Measurements from ENCODE around the gene ZBTB39.

ZBTB39 gene

DNA sequence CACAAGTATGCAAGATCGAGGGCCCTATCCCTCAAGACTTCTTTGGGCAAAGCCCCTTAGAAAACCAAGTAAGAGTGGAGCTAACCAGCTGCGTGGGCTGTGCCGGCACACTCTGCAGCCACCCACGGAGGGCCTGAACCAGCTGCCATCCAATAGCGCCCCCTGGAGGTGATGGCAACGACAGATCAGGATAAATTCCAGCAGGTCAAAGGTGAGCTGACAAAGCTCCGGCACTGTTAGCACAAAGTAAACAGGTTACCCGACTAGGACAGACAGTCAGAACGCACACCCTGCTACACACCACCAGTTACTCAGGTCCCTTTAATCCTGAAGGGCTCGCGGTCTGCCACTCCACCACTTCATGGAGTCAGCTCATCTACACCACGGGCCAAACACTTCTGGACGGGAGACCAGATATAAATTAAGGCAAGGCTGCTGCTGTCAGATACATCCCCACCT, 4.9 kb downstream of the ZBTB39 start:
- POLR2A ChIA-PET, result interaction anchor here (0.8 to 1.7 kb wide), 2 partner anchors 250 to 252 kb away, joined by 3 read pairs; no protein-coding TSS in a partner anchor
- CTCF ChIA-PET, result interaction anchor here (0.6 to 2.0 kb wide), 12 partner anchors 9 to 676 kb away, joined by 3 to 17 read pairs (median 4); partner anchors contain the start of gene STAT6
- TF ChIP-seq CTBP1 (IDR thresholded peaks at IDR 0.05; ENCODE audit: borderline replicate concordance) (peak; percentile 27; the same call in 1 of the 2 replicates), FOXM1 (IDR thresholded peaks at IDR 0.05; ENCODE audit: borderline replicate concordance) (no peak), NFRKB (IDR thresholded peaks at IDR 0.05) (no peak), LEF1 (IDR thresholded peaks at IDR 0.05; ENCODE audit: borderline replicate concordance) (no peak)
- DNase-seq (ENCODE audit: extremely low spot score), result peak; percentile 81

DNA sequence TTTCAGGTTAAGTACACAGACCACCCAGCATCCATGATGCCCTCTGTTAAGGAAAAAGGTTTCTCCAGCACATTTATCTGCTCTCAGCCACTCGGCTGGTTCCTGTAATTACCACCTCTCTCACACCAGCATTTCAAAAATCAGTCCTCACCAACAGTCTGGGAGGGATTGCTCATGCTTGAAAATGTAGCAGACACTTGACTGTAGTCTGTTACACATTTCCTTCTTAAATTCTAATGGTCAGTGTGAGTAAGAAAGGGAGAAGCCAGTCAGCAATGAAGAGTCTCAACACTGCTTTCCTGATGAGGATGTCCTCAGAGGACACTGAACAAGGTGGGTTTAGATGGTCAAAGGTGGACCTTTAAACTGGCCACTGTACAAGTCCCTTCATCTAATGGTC, 6.0 kb downstream of the ZBTB39 start:
- DNase-seq (ENCODE audit: extremely low spot score), result no peak
- ChIA-PET POLR2A (interaction anchor here (0.7 to 1.0 kb wide), 2 partner anchors 28 to 275 kb away, joined by 3 read pairs; partner anchors contain the start of gene NACA), CTCF (interaction anchor here (1.1 to 1.9 kb wide), 2 partner anchors 8 to 21 kb away, joined by 3 to 5 read pairs; no protein-coding TSS in a partner anchor)
- TF ChIP-seq HDGF (IDR thresholded peaks at IDR 0.05; ENCODE audit: borderline replicate concordance), result no peak
- TF ChIP-seq SUZ12 (IDR thresholded peaks at IDR 0.05), result no peak
- no peak for TF ChIP-seq FOXK2 (IDR thresholded peaks at IDR 0.05)

- ChIA-PET POLR2A (no interaction called here), CTCF (interaction anchor here (1.1 kb wide), 1 partner anchor 9 kb away, joined by 3 read pairs; no protein-coding TSS in a partner anchor)
- TF ChIP-seq CTBP1 (IDR thresholded peaks at IDR 0.05; ENCODE audit: borderline replicate concordance), result no peak
- no peak for TF ChIP-seq ZNF384 (IDR thresholded peaks at IDR 0.05)
- TF ChIP-seq BHLHE40 (IDR thresholded peaks at IDR 0.05; ENCODE audit: borderline replicate concordance), result no peak
- DNase-seq (ENCODE audit: extremely low spot score), result no peak
Measured at GRCh38 chr12:56999456-56999855, 6.9 kb downstream of the ZBTB39 start.

DNA sequence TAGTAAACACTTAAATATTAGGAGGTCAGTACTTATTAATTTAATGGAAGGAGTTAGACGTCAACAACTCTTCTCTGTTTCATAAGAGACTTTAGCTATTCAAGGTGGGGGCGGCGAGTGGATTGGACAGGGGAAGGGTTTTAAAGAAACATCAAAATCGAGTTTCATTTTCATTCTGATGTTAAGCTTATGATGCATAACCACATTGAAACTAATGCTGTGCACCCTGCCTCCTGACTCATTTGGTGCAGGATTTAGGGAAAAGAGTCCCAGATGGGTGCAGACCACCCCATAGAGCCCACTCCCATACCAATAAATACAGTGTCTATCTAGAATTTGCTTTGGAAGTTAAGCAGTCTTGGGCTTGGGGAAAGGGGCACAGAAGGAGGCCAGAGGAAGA, 7.4 kb downstream of the ZBTB39 start:
- POLR2A ChIA-PET, result no interaction called here

GRCh38 chr12:56998316-56998715, 8.0 kb downstream of the ZBTB39 start:
- CTCF ChIA-PET, result interaction anchor here (0.6 kb wide), 1 partner anchor 241 kb away, joined by 4 read pairs; no protein-coding TSS in a partner anchor
- POLR2A ChIA-PET, result no interaction called here
- DNase-seq (ENCODE audit: extremely low spot score), result no peak
- TF ChIP-seq ELF4 (IDR thresholded peaks at IDR 0.05), result no peak
- no peak for TF ChIP-seq ZNF384 (IDR thresholded peaks at IDR 0.05)
- no peak for TF ChIP-seq HDGF (IDR thresholded peaks at IDR 0.05; ENCODE audit: borderline replicate concordance)
- no peak for TF ChIP-seq CTBP1 (IDR thresholded peaks at IDR 0.05; ENCODE audit: borderline replicate concordance)

More for the DNA sequence above, 7.4 kb downstream of the ZBTB39 start:
- DNase-seq (ENCODE audit: extremely low spot score), result no peak
- TF ChIP-seq PKNOX1 (IDR thresholded peaks at IDR 0.05) (no peak), BHLHE40 (IDR thresholded peaks at IDR 0.05; ENCODE audit: borderline replicate concordance) (no peak), FOXK2 (IDR thresholded peaks at IDR 0.05) (no peak), L3MBTL2 (conservative IDR thresholded peaks at IDR 0.05) (no peak), FOXM1 (IDR thresholded peaks at IDR 0.05; ENCODE audit: borderline replicate concordance) (no peak), CTBP1 (IDR thresholded peaks at IDR 0.05; ENCODE audit: borderline replicate concordance) (no peak), LEF1 (IDR thresholded peaks at IDR 0.05; ENCODE audit: borderline replicate concordance) (no peak), ELF4 (IDR thresholded peaks at IDR 0.05) (no peak), SP1 (IDR thresholded peaks at IDR 0.05) (no peak), FOXA1 (IDR thresholded peaks at IDR 0.05) (no peak), SUZ12 (IDR thresholded peaks at IDR 0.05) (no peak), NFRKB (IDR thresholded peaks at IDR 0.05) (no peak), HDGF (IDR thresholded peaks at IDR 0.05; ENCODE audit: borderline replicate concordance) (no peak), ARNT (IDR thresholded peaks at IDR 0.05) (no peak), TARDBP (IDR thresholded peaks at IDR 0.05) (no peak), ZNF384 (IDR thresholded peaks at IDR 0.05) (no peak)
- CTCF ChIA-PET, result interaction anchor here (0.6 to 1.1 kb wide), 2 partner anchors 10 to 242 kb away, joined by 3 to 4 read pairs; no protein-coding TSS in a partner anchor

GRCh38 chr12:56996793-56997545, 9.4 kb downstream of the ZBTB39 start:
- POLR2A ChIA-PET, result no interaction called here
- CTCF ChIA-PET, result interaction anchor here (0.6 kb wide), 2 partner anchors 155 to 240 kb away, joined by 3 to 6 read pairs; no protein-coding TSS in a partner anchor

GRCh38 chr12:56995930-56996496, 10.3 kb downstream of the ZBTB39 start:
- TF ChIP-seq SP1 (IDR thresholded peaks at IDR 0.05) (no peak), HDGF (IDR thresholded peaks at IDR 0.05; ENCODE audit: borderline replicate concordance) (no peak), ZNF384 (IDR thresholded peaks at IDR 0.05) (no peak), L3MBTL2 (conservative IDR thresholded peaks at IDR 0.05) (no peak), FOXM1 (IDR thresholded peaks at IDR 0.05; ENCODE audit: borderline replicate concordance) (no peak)
- CTCF ChIA-PET, result no interaction called here

More at GRCh38 chr12:56996793-56997545, 9.4 kb downstream of the ZBTB39 start:
- TF ChIP-seq BHLHE40 (IDR thresholded peaks at IDR 0.05; ENCODE audit: borderline replicate concordance), result no peak
- TF ChIP-seq L3MBTL2 (conservative IDR thresholded peaks at IDR 0.05), result no peak
- no peak for TF ChIP-seq ARNT (IDR thresholded peaks at IDR 0.05)
- no peak for TF ChIP-seq FOXM1 (IDR thresholded peaks at IDR 0.05; ENCODE audit: borderline replicate concordance)
- TF ChIP-seq CTBP1 (IDR thresholded peaks at IDR 0.05; ENCODE audit: borderline replicate concordance), result no peak
- TF ChIP-seq FOXA1 (IDR thresholded peaks at IDR 0.05), result no peak
- no peak for TF ChIP-seq SP1 (IDR thresholded peaks at IDR 0.05)
- TF ChIP-seq HDGF (IDR thresholded peaks at IDR 0.05; ENCODE audit: borderline replicate concordance), result no peak
- DNase-seq (ENCODE audit: extremely low spot score), result no peak

More at GRCh38 chr12:56995930-56996496, 10.3 kb downstream of the ZBTB39 start:
- POLR2A ChIA-PET, result no interaction called here
- DNase-seq (ENCODE audit: extremely low spot score), result no peak

Measured in HEK293T (cell line).